Measurements from ENCODE around the gene TEX10.
A peak's percentile ranks its signal among the peaks of the same experiment; 100 is the strongest.
"Not testable (repeated sequence)": the region's sequence is repeated elsewhere in the genome, so short reads cannot be mapped to it uniquely, and the experiment has no call there.

Gene TEX10

DNA sequence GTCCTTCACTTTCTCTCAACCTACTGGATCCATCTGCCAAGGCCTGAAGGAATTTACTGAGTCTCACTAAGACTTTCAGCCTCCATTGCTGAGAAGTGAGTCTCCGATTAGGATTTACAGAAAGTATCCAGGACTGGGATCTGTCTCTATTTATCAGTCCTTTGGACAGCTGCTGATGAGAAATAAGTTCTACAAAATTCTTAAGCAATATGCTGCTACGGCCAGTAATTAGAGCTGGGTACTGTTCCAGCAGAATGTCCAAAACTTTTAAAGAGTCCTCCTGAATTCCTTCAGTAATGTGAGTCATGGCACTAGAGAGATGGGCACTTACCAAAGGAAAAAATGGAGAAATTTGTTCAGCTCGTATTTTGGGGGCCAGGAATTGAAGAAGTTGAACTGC is 5.9 kb downstream of the TEX10 start:
- DNase-seq = no peak

DNA sequence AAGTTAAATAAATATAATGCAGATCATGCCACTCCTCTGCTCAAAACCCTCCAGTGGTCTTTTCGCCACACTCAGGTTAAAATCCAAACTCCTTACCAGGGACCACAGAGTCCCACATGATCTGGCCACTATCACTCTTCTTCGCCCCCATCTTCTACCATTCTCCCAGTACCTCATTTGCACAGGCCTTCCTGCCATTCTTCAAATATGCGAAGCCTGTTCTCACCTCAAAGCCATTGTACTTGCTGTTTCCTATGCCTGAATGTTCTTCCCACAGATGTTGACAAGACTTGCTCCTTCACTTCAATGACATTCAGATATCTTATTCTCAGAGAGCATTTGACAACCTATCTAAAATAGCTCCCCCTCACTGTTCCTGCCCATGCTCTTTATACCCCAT is 10.9 kb downstream of the TEX10 start:
- DNase-seq = no peak

DNA sequence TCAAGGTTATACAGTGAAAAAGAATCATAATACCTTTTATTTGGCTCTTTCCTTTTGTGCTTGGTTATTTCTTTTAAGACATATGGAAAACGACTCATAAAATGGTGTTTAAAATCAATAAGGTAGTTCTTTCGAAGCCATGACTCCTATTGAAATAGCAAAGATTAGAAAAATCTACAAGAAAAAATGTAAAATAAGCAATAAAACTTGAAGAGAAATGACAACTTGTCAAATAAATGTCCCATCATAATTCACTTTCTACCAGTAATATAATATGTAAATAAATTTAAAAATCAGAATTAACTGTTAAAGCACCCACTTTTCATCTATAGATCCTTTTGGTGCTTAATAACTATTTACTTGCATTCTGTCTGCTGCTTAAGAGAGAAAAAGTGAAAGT is 12.5 kb downstream of the TEX10 start:
- DNase-seq = no peak

DNA sequence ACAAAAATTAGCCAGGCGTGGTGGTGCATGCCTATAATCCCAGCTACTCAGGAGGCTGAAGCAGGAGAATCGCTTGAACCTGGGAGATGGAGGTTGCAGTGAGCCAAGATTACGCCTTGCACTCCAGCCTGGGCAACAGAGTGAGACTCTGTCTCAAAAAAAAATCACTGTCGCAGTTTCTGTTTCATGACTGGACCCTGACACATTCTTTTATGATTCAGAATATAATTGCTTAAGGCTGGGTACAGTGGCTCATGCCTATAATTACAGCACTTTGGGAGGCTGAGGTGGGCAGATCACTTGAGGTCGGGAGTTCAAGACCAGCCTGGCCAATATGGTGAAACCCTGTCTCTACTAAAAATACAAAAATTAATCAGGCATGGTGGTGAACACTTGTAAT is 14.0 kb downstream of the TEX10 start:
- DNase-seq = not testable (repeated sequence)

DNA sequence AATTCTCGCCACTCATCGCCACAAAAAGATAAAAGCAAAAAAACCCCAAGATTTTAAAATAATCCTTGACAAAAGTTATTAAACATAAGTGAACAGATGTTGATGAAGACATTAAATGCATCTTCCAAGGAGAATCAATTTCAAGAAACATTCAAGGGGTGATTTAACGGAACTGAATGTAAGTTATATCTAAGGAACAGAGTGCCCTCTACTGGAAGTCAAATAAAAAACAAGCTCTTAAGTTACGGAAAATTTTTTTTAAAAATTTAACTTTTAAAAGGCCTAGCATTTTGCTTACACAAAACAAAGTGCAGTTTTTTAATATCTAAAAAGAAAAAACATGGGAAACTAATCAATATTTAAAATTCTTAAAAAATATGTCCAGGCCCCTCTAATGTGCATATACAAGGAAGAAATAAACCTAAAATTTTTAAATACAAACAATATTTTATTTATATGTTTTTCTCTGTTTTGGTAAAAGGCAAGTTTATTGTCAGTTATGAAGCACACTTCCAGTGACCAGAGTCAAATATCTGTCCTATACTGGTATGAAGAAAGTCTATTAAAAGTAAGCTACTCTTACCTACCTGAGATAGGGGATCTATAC is 28.0 kb downstream of the TEX10 start:
- DNase-seq = peak; percentile 38

DNA sequence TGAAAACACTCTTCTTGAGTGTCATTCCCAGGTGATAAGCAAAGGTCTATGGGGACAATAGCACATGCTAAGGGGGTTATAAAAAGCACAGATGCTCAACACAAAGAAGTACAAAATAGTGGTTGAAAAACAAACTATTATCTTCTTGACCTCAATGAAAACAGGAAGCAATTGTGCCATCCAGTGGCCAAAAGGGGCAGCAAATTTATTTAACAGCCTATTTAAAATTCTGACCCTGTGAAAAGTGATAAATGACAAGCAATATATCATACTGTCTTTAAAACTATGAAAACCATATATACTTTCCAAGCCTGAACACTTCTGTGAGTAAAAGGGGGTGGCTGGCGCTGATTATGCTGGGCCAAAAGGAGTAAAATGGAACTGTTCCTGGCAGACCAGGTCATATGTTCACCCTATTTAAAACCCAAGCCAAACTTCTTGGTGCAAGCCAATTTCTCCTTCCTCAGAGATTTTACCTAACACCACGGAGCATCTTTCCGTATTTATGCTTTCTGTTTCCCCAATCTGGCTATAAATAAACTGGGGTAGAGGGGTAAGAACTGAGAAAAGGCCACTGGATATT is 29.7 kb downstream of the TEX10 start:
- DNase-seq = peak; percentile 18

DNA sequence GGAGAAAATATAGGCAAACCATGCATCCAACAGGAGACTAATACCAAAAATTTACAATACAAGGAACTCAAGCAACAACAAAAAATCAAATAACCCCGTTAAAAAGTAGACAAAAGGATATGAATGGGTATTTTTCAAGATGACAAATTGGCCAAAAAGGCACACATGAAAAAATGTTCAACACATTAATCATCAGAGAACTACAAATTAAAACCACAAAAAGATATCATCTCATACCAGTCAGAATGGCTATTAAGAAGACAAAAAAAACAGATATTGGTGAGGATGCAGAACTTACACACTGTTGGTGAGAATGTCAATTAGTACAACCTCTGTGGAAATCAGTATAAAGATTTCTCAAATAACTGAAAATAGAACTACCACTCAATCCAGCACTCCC is 35.0 kb downstream of the TEX10 start:
- DNase-seq = no peak

DNA sequence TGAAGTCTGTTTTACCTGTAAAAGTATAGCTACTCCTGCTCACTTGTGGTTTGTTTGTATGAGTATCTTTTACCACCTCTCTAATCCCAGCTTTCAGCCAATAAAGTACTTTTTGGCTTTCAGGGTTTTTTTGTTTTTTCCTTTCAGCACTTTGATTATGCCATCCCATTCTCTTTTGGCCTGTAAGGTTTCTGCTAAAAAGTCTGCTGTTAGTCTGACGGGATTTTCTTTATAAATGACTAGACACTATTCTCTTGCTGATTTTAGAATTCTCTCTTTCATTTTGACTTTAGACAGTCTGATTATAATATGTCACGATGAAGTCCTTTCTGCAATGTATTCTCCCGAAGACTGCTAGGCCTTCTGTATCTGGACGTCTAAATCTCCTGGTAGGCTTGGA is 37.2 kb downstream of the TEX10 start:
- no peak for DNase-seq

DNA sequence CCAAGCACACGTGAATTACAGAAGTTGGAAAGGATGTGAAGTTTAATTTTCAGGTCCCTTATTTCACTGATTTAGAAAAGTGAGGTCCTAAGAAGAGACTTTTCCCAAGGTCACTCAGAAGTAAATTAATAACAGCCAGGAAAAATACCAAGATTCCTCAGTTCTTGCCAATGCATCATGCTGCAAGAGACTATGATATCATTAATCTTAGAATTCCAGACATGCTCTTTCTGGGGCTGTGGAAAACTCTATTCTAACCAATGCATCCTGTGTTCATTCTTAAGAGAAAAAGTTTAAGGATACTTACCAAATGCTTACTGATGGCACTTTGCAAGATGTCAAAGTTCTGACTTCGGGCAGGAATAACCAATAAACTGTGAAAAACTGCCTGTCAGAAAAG is 42.8 kb downstream of the TEX10 start:
- no peak for DNase-seq

DNA sequence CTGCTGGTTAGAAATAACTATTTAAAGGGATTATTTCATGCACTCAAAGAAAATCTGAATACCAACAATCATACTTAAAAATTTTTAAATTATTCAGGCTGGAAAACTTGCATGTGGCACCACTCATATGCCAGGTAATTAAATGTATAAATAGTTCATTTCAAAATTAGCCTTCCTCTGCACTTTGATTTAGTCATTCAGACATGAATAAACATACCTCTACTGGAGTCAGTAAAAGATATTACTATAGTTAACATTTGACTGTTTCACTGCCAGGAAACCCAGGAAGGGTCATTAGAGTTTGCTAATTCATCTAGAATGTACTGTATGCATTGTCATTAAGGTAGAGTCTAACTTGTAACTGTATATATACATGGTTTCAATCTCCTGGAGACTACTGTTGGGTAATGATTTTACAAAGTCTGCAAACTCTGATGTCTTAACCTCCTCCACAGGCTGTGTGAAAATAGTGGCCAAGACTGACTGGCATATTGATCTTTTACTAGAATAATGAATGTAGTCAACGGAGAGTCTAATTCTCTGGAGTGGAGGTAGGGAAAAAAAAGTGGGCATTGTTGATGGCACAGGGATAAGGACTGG is 43.7 kb downstream of the TEX10 start:
- no peak for DNase-seq

DNA sequence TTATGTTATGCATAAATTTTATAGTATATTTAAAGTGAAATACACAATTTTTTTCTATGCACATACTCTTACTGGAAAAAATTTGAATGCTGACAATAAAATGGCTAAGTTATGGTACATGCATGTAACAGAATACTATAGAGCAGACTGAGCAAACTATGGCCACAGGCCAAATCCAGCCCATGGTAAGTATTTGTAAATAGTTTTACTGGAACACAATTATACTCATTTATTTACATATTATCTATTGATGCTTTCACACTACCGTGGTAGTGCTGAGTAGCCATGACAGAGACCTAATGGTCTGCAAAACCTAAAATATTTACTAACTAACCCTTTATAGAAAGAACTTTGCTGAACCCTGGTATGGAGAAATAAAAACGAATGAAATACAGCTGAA is 45.7 kb downstream of the TEX10 start:
- DNase-seq = no peak

DNA sequence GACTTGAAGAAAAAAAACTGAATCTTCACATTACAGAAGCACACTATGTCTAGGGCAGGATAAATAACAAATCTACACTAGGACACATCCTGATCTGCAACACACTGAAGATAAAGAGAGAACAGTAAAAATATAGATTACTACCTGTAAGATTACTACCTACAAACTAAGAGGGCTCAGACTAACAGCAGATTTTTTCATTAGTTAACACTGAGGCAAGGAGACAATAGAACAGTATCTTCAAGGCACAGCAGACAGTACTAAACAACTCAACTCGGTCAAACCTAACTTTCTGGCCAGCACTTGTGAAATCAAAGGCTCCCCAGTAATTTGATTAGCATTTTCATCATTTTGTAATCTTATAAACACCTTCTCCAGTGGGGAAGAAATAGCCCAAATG is 46.5 kb downstream of the TEX10 start:
- no peak for DNase-seq

DNA sequence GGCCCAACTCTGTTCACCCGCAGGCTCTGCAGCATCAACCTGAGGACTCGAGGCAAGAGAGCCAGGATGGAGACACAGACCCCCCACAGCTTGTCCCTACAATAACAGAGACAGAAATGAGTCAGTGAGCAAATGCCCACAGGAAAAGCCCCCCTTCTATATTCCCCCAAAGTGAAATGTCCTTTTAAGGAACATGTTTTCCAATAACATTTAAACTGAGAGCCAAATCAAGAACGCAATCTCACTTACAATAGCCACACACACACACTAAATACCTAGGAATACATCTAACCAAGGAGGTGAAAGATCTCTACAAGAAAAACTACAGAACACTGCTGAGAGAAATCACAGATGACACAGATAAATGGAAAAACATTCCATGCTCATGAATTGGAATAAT is 49.0 kb downstream of the TEX10 start:
- DNase-seq = no peak

DNA sequence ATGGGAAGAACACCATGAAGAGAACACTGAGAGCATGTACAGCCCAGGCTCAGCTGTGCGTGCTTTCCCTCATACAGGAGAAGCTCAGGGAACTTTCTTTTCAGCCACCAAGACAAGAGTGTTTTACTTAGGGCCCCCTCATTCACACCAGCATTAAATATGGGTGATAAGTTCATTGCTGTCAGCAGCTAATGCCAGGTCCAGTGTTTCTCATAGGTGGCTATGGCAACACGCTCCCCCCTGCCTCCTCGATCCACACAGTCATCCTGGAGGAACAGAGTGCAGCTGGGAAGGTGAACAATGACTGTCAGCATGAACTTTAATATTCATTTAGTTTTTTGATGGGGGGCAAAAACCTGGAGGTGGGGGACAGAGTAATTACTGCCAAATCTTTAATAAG is 54.4 kb downstream of the TEX10 start:
- no peak for DNase-seq

DNA sequence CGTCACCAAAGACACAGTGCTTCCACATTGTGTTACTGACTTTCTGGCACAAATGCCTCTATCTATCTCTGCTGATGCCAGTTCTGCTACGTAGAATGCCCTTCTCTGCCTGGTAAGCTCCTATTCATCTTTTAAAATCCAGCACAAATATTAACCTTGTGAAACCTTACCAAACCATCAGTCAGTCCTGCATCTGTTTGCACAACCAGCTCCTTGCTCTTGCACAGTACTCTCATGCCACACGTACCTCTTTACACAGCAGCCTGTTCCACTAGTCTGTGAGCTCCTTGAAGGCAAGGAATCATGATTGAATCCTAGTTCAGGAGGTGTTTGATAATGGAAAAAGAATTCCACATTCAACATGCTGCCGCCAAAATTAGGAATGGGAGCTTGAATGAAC is 56.3 kb downstream of the TEX10 start:
- no peak for DNase-seq

DNA sequence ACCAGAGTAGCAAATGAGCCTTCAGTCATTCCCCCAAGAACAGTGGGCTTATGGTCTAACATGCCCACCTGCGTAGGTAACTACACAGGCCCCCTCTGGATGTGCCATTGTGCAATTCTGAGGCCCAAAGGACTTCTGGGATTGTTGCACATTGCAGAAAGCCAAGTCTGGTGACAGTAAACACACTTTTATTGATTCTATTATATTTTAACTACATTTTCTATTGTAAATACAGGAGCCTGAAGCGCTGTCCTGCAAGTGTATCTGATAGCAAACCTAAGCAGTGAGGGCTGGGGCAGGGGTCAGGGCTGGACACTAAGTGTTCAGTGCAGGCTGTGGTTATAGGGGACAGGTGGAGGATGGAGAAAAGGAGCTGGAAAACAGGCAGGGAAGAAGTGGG is 57.5 kb downstream of the TEX10 start:
- DNase-seq = no peak

DNA sequence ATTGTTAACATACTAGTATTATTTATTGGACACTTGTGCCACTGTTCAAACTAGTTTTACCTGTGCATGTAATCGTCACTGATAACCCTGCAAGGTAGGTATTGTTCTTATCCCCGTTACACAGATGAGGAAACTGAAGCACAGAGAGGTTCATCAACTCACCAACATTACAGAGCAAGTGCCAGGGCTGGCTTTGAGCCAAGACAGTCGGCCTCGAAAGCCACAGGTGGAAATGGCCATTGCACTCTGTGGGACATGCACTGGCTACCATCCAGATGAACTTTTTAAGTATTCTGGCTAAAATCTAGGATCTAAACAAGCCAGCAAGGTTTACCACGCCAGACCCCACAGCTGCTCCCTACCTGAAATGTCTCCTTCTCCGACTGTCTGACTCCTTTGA is 57.9 kb downstream of the TEX10 start:
- DNase-seq = no peak

DNA sequence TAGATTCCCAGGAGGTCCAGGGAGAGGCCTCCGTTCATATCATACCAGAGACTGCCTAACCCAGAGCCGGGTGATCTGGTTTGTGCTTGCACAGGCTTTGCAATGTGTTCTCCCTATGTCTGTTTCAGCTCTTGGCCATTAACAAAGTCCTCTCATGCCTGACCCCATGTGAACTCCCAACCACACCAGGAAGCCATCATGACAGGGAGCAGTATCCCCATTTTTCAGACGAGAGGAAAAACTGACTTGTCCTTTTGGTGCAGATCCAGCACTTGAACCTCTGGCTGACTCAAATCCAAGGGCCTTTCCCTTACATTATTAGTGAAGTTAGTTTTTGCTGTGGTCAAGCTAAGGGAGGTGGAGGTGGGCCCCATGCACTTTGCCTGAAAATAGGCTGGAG is 58.4 kb downstream of the TEX10 start:
- no peak for DNase-seq

DNA sequence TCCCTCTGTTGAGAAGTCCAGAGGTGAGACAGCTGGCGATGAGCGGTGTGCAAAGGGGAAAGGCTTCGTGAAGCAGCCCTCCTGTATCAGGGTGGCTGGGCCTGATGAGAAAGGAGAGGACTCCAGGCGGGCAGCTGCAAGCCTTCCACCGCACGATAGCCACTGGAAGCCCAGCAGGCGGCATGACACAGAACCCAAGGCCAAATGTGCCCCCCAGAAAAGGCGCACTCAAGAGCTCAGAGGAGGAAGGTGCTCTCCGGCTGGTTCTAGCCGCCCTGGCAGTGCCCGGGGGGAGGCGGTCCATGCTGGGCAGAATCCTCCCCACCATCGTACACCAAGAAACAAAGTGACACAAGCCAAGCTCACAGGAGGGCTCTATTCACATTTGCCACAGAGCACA is 60.3 kb downstream of the TEX10 start:
- DNase-seq = no peak

DNA sequence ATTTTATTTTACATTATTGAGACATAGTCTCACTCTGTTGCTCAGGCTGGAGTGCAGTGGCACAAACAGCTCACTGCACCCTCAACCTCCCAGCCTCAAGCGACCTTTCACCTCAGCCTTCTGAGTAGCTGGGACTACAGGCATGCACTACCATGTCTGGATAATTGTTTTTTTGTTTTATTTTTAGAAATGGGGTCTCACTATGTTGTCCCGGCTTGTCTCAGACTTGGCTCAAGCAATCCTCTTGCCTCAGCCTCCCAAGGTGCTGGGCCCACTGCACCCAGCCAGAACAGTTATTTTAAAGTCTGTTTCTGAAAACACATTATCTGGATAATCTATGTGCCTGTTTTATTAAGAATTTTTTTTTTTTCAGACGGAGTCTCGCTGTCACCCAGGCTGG is 62.0 kb downstream of the TEX10 start:
- no peak for DNase-seq

DNA sequence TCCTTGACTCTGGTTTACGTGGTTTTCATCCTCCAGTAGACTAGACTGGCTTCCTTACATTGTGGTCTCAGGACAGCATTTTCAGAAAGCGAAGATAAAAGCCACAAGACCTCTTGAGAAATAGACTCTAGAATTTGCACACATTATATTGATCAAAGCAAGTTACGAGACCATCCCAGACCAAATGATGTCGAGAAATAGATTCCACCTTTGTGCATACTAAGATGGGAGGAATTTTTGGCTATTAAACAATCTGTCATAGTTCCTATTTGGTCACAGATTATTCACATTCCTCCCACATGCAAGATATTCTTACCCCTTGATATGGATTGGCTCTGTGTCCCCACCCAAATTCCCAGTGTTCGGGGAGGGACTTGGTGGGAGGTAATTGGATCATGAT is 65.6 kb downstream of the TEX10 start:
- DNase-seq = no peak

DNA sequence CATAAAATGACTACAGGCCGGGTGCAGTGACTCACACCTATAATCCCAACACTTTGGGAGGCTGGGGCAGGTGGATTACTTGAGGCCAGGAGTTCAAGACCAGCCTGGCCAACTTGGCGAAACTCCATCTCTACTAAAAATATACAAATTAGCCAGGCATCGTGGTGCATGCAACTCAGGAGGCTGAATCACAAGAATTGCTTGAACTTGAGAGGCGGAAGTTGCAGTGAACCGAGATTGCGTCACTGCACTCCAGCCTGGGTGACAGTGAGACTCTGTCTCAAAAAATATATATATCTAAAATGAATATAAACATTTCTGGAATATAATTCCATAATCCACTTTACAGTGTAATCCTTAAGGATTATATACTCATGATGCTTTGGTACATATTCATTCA is 66.5 kb downstream of the TEX10 start:
- no peak for DNase-seq

DNA sequence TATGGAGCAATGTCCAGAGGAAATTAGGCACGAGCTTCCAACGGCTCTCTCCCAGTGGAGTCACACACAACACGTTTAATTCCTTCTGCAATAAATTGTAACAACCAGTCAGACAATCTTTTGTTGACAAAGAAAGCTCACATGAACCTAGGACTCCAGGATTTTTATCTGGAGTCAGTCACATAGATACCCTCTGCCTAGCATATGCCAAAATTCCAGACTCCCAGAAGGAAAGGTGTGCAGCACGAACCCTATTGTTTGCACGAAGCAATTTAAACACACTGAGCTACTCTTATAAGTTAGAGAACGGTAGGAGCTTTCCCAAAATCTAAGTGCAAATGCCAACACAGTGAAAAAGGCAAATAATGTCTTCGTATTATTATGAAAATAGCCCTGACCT is 67.1 kb downstream of the TEX10 start:
- no peak for DNase-seq

DNA sequence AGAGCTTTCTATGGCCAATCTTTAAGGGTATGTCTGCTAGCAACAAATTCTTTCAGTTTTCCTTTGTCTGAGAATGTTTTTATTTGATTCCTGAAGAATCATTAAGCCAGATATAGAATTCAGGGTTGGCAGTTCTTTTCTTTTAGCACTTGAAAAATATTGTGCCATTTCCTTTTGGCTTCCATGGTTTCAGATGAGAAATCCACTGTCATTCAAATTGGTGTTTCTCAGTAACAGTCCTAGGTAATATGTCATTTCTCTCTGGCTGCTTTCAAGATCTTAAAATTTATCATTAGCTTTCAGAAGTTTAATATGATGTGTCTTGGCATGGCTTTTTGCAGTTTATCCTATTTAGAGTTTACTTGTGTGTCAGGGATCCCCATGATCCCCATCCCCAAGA is 67.7 kb downstream of the TEX10 start:
- DNase-seq = no peak

DNA sequence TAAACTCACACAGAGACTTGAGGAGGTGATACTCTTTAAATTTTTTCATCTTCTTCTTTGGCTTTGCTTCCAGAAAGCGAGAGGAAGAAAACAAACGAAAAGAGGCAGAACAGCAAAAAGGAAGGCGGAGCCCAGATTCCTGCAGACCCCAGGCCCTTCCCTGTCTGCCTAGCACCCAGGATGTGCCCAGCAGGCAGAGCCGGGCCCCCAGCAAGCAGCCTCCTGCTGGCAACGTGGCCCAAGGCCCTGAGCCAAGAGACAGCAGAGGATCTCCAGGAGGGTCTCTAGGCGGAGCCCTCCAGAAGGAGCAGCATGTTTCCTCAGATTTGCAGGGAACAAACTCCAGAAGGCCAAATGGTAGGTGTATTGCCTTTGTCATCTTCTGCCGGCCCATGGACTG is 68.5 kb downstream of the TEX10 start:
- no peak for DNase-seq

All from NCI-H1092 treated with DMSO at 0.1 percent for 48 hours (cell line).